Testis (tissue), 2 donors: ENCODE measurements around the gene FBXO46.

Experiments
- CTCF ChIP-seq, 3 experiments: fragments of 450-650 bp in 2 of 3; fragments of 200-600 bp in 1 of 3; sonication (generic) in 1 of 3; IDR thresholded peaks; one replicate each; pipeline ENCODE4 v1.5.1; 2016 to 2019; ENCODE audit warnings: antibody characterized with exemption in 3 of 3, mild to moderate bottlenecking in 2 of 3, moderate library complexity in 1 of 3
- POLR2A ChIP-seq: fragments of 450-650 bp; IDR thresholded peaks from one replicate; pipeline ENCODE4 v1.6.1; 2017; ENCODE audit warnings: antibody characterized with exemption, mild to moderate bottlenecking, moderate library complexity

DNA sequence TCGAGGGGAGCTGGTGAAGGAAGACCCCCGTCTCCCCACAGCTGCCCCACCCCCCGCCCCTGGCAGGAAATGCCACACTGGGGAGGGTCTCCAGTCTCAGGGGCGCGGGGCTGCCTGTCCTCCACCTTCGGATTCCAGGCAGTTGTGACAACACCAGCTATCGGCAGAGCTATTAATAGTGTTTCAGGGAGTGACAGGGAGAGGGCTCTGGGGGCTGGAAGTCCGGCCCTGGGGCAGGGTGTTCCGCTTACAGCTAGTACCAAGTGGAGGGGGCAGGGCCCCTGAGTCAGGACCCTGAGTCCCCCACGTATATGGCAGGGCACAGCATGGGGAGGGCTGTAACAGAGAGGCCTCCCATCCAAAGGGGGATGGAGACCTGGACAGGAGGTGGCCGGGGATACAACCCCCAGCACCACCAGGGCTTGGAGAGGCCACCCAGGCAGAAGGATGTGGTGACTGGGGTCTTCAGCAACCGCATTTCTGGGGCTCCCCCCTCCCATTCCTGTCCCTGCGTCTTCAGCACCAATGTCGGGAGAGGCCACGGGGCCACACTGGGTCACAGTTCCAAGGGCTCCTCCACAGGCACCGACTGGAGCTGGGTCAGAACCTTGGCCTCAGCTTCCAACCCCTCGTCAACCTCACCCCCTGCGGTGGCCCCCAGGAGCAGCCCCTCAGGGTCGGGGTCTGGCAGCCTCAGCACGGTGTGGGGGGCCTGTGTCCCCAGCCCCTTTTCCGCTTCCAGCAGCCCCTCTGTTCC is 34.4 kb upstream of the FBXO46 start:
- no peak for TF ChIP-seq POLR2A
- TF ChIP-seq CTCF (IDR thresholded peaks at IDR 0.05): no peak
